WI38 (cell line): ENCODE measurements around the gene PIEZO2.
"Not testable (repeated sequence)": the region's sequence is repeated elsewhere in the genome, so short reads cannot be mapped to it uniquely, and the experiment has no call there.

Experiments used
- H3K4me3 ChIP-seq: 2 replicates; pipeline ENCODE4 v1.5.1; 2011; ENCODE audit warnings: low read depth, mild to moderate bottlenecking, control low read depth, low read length
- TF ChIP-seq, protein P1 (sequence below): IDR thresholded peaks from 2 replicates; pipeline ENCODE4 v1.5.1; 2012; ENCODE audit warnings: low read depth, mild to moderate bottlenecking, control low read depth, low read length

PIEZO2 gene

DNA sequence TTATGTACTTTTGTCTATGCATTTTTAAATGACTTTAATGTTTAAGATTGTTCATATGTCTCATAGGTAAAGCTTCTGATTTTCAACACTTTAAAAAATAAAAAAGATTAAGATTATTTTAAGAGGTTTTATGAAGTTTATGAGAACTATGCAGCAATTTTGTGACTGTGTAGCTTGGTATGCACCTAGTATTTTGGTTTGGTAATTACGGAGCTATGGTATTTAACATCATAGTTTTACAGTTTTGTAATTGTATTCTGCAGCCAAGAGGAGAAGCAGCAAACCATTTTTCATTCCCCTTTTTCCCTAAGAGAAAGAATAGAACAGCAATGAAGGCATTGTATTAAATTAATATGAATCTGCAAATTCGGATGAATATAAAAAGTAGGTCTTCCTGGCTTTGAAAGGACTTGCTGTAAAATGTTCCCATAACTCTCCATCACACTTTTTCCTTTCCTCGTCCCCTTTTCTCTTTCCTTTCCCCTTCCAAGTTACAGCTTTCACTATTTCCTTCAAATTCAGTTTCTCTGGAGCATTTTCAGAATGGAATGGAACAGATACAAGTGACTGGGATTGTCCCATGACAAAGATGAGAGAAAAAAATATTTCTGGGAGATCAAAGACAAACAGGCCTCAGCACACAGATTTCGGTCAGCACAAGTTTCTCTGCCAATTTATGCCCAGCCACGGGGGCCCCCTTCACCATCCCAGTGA is 26.1 kb upstream of the PIEZO2 start:
- H3K4me3 ChIP-seq, result no peak overlapping the region
- TF ChIP-seq, protein P1, sequence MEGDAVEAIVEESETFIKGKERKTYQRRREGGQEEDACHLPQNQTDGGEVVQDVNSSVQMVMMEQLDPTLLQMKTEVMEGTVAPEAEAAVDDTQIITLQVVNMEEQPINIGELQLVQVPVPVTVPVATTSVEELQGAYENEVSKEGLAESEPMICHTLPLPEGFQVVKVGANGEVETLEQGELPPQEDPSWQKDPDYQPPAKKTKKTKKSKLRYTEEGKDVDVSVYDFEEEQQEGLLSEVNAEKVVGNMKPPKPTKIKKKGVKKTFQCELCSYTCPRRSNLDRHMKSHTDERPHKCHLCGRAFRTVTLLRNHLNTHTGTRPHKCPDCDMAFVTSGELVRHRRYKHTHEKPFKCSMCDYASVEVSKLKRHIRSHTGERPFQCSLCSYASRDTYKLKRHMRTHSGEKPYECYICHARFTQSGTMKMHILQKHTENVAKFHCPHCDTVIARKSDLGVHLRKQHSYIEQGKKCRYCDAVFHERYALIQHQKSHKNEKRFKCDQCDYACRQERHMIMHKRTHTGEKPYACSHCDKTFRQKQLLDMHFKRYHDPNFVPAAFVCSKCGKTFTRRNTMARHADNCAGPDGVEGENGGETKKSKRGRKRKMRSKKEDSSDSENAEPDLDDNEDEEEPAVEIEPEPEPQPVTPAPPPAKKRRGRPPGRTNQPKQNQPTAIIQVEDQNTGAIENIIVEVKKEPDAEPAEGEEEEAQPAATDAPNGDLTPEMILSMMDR, result no peak

DNA sequence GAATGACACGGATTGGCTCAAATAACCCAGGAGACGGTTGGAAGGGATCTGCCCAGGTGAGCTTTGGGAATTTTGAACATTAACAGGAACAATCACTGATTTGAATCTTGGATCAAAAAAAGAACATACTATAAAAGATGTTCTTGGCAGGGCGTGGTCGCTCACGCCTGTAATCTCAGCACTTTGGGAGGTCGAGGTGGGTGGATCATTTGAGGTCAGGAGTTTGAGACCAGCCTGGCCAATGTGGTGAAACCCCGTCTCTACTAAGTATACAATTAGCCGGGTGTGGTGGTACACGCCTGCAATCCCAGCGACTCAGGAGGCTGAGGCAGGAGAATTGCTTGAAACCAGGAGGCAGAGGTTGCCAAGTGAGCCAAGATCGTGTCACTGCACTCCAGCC is 24.8 kb upstream of the PIEZO2 start:
- H3K4me3 ChIP-seq, result not testable (repeated sequence)

DNA sequence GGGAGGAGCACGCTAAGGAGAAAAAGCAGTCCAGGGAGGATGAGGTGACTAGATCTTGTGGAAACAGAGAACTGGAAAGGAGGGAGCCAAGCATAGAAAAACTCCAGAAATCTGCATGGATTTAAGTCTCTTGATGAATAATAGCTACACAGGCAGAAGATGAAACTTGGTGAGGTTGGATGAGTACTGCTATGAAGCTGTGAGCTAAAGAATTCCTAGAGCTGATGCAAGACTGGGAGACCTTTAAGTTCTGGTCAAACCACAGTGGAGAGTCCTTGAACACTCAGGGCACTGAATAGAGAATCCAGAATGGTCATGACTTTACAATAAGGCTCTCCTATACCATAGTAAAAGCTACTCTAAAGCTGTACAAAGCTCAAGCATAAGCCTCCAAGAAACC is 18.4 kb upstream of the PIEZO2 start:
- no peak overlapping the region for H3K4me3 ChIP-seq
- TF ChIP-seq, protein P1, result no peak

DNA sequence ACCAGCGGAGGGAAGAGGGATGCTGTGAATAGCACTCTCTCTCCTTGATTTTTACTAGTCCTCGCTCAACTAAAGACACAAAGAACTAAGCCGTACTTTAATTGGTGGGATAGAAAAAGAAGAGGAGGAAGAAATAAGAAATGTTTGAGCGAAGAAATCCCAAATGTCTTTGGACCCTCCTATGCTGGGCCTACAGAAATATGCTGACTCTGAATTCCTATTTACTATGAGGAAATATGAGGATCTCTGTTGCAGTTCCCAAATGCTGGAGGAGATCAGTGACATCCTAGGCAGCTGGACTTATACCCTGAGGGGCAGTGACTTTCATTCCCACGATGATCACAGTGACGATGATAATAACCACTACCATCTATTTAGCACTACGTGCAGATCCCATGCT is 16.6 kb upstream of the PIEZO2 start:
- TF ChIP-seq, protein P1, result no peak
- no peak overlapping the region for H3K4me3 ChIP-seq

DNA sequence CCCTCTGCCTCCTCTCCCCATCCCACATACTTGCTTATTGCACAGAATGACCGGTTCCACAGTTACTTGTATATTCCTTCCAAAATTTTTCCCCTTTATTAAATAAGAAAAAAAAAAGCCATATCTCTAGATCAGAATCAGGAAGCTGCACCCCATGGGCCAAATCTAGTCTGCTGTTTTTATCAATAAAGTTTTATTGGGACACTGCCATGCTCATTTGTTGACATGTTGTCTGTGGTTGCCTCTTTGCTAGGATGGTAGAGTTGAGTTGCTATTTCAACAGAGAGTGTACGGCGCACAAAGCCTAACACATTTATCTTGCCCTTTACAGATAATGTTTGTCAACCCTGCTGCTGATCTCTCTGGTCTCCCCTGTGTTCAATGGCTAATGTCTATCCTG is 15.8 kb upstream of the PIEZO2 start:
- H3K4me3 ChIP-seq, result no peak overlapping the region
- TF ChIP-seq, protein P1, result no peak

DNA sequence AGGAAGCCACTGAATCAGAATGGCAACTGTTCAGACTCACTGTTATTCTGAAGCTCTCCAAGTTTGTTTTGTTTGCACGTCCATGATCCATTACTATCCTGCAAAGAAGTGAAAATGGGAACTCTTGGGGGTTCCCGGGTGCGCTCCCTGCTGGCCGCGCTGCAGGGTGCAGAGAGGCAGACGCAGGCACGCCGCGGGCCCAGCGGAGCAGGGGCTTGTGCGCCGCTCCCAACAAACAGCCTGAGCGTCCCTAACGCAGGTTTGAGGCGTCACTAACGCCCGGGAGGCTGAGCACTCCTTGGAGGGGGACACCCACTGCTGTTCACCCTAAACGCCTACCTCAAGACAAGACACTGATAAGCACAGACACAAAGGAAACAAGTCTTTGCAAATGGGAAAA is 14.3 kb upstream of the PIEZO2 start:
- TF ChIP-seq, protein P1, result peak; percentile 51
- H3K4me3 ChIP-seq, result no peak overlapping the region

DNA sequence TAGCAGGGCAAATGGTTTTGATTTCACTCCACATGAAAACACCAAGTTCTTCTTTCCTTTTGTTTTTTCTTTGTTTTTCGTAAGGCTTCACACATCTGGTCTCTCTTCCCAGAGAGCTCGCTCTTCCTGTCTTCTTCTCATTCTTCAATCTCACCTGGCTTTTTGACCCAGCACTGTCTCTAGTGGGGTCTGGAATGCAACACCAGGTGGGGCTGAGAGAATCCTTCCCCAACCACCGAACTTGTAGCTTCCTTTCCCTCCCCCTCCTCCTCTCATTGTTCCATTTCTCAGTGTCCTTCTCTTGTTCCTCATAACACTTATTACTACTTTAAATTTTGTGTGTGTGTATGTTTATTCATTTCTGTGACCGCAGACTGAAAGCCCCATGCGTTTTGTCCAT is 13.5 kb upstream of the PIEZO2 start:
- TF ChIP-seq, protein P1, result no peak
- H3K4me3 ChIP-seq, result no peak overlapping the region

DNA sequence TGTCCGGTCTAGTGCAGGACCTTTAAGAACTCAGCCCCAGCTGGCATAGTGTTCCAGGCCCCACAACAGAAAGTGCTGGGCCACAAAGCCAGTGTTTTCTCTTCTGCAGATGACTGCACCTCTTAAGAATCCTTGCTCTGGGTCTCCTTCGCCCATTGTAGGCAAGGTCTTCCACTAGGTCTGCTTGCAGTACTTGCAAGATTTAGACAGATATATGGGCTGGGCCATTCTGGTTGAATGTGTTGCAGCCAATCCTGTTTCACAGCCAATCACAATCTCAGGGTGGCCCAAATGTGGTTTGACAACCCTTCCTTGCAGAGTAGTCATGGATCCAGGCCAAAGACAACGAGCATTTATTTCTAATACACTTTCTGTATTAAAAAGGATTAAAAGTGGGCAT is 13.1 kb upstream of the PIEZO2 start:
- H3K4me3 ChIP-seq, result no peak overlapping the region
- TF ChIP-seq, protein P1, result no peak
